NCI-H2196 (cell line): Measurements from ENCODE around the gene FOS.
A peak's percentile ranks its signal among the peaks of the same experiment; 100 is the strongest.

ENCODE experiments used
- DNase-seq: peaks from one replicate; lab custom pipeline; 2025; ENCODE audit not compliant: unreplicated experiment; lab: John Stamatoyannopoulos, UW

The FOS gene

GRCh38 chr14:75312341-75312740 is 33.7 kb downstream of the FOS start:
- DNase-seq: no peak

- DNase-seq: no peak
Observed at GRCh38 chr14:75313294-75313693, 34.7 kb downstream of the FOS start.

GRCh38 chr14:75315144-75315543 is 36.5 kb downstream of the FOS start:
- DNase-seq: peak; percentile 51

- DNase-seq: no peak
Observed at GRCh38 chr14:75317148-75317547, 38.5 kb downstream of the FOS start.

GRCh38 chr14:75318353-75318752 is 39.7 kb downstream of the FOS start:
- no peak for DNase-seq

GRCh38 chr14:75319021-75319420 is 40.4 kb downstream of the FOS start:
- DNase-seq: no peak

GRCh38 chr14:75320196-75320595 is 41.6 kb downstream of the FOS start:
- DNase-seq: no peak

- DNase-seq: no peak
Observed at GRCh38 chr14:75322746-75323145, 44.1 kb downstream of the FOS start.

- no peak for DNase-seq
Observed at GRCh38 chr14:75323571-75323970, 44.9 kb downstream of the FOS start.

GRCh38 chr14:75328558-75329155 is 50.0 kb downstream of the FOS start:
- DNase-seq: no peak

- no peak for DNase-seq
Observed at GRCh38 chr14:75329369-75329768, 50.7 kb downstream of the FOS start.

GRCh38 chr14:75331471-75331870 is 52.8 kb downstream of the FOS start:
- DNase-seq: no peak
